SK-N-SH (cell line): ENCODE measurements around the gene TSPAN12.

Experiments used
- CTCF ChIP-seq: fragments of 200-600 bp; sonication (generic); IDR thresholded peaks from 2 replicates; pipeline ENCODE4 v1.6.1; 2017; ENCODE audit warnings: antibody characterized with exemption, mild to moderate bottlenecking, moderate library complexity
- MAX ChIP-seq: IDR thresholded peaks from 2 replicates; pipeline ENCODE4 v1.4.0; 2012; ENCODE audit warnings: low read depth
- POLR2AphosphoS5 ChIP-seq: IDR thresholded peaks from 2 replicates; pipeline ENCODE4 v1.6.1; 2012; ENCODE audit warnings: low read depth, low read length
- RAD21 ChIP-seq: IDR thresholded peaks from 2 replicates; pipeline ENCODE4 v1.6.1; 2012; ENCODE audit warnings: mild to moderate bottlenecking, low read length
- SMC3 ChIP-seq: IDR thresholded peaks from 2 replicates; pipeline ENCODE4 v1.6.1; 2012; ENCODE audit warnings: low read depth, low read length, improper control_type of control experiment
- TAF1 ChIP-seq: IDR thresholded peaks from 2 replicates; pipeline ENCODE4 v1.6.1; 2012; ENCODE audit warnings: low read depth, mild to moderate bottlenecking, low read length, moderate library complexity, borderline replicate concordance
- YY1 ChIP-seq: IDR thresholded peaks from 2 replicates; pipeline ENCODE4 v1.4.0; 2012; ENCODE audit warnings: low read depth, mild to moderate bottlenecking

DNA sequence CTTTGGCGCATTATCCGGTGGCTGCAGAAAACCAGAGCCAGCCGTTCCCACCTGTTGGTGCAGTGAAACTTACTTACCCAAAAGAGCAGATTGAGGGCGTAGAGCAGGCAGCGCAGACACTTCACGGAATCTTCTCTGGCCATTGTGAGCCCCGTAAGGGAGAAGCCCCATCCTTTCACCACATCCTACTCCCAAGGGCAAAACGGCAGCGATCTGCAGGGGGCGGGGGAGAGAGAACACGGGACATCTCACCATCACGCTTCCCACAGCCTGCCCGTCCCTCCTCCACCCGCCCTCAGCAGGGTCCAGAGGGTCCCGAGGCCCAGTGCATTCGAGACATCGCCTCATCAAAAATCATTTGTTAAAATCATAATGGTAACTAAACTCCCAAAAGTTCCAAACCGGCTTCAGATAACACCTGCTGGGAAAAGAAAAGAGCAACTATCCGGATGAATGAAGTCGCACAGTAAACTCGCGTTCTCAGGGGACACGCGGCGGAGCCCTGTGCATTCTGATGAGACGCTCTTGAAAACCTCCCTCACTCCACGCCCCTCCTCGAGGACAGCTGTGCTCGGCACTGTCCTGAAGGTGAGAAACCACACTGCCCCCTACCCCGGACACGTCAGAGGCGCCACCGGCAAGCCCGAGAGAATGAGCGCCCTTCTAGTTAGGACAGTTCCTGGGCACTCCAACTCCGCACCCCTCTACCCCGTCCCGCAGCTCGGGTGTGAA lies 1.2 kb downstream of the TSPAN12 start:
- TF ChIP-seq CTCF (no peak), SMC3 (no peak), POLR2AphosphoS5 (no peak), MAX (no peak), YY1 (no peak), RAD21 (no peak), TAF1 (no peak)
